A204.1 (cell line): ENCODE measurements around the gene STAMBP.
A peak's percentile ranks its signal among the peaks of the same experiment; 100 is the strongest.
"Not testable (repeated sequence)": the region's sequence is repeated elsewhere in the genome, so short reads cannot be mapped to it uniquely, and the experiment has no call there.

ENCODE experiments used
- FAIRE-seq: peaks from 2 replicates; lab custom pipeline; 2012; peaks lifted over from hg19 to GRCh38; lab: Jason Lieb, UNC

STAMBP gene

GRCh38 chr2:73828818-73829570, at the start of gene STAMBP:
Gene STAMBP (plus strand): TSS chr2:73828961. CDS start chr2:73830857, 1,896 bp downstream.
- FAIRE-seq, result peak; percentile 97

DNA sequence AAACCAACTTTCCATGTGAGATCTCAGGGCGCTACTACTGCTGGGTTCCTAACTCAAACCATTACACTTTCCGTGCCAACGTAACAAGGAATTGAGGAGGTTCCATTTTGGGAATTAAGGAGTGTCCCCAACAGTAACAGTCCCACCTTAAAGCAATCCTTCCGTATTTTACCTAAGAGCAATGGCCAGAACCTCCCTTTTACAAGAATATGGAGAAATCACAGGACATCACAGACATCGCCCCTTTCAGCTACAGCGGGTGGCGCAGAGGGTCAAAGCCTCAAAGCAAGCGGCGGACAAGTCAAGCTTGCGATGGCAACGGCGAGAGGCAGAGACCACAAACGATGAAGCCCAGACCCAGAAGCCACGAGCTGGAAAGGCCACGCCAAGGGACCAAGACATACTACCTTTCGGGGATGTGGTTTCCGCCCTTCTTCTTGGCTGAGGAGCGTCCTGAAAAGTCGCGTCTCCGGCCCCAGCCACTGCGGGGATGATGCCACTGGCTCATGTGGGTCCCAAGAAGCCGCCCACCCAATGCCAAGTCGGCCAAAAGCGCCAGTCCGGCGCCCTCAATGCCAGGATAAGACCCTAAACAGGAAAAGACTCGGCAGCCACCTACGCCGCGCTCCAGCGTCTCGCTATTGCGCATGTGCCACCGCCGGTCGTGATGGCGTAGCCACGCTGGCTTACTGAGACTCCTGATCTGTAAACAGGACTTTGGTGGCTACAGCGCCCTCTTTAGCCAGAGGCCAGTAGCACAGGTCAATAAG, 49.1 kb upstream of the STAMBP start, which contains the start of gene DUSP11:
DUSP11 (minus strand) TSS at position 637 of the 770 bp plus-strand sequence; CDS start at position 508, 129 bp downstream.
- FAIRE-seq, result peak; percentile 78

- FAIRE-seq, result no peak
Measured at GRCh38 chr2:73780237-73780582, 48.6 kb upstream of the STAMBP start.

DNA sequence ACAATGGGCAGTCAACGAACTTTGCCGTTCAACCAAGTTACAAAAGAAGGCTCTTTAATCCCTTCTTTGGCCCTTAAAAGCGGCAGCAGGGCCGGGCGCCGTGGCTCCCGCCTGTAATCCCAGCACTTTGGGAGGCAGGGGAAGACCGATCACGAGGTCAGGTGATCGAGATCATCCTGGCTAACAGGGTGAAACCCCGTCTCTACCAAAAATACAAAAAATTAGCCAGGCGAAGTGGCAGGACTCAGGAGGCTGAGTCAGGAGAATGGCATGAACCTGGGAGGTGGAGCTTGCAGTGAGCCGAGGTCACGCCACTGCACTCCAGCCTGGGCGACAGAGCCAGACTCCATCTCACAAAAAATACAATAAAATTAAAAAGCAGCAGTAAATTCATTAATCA, 45.4 kb upstream of the STAMBP start:
- FAIRE-seq, result not testable (repeated sequence)

DNA sequence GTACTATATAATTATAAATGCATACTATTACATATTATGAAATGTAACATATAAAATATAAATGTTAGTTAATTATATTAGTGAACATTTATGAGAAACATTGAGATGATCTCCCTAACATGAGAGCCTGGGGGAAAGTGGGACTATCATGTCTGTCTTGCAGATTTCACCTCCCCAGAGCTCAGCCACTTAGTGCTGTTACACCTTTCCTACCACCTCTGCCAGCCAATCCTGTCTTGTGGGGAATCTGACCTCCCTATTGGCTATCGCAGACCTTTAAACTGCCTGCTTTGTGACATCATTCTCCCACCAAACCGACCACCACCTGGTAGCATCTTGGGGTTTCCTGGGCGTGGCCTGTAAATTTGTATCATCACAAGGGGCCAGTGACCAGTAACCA, 44.9 kb upstream of the STAMBP start, which contains the start of gene C2orf78:
C2orf78 (plus strand) TSS at position 301 of the 400 bp plus-strand sequence. CDS start 127 bp downstream, outside the sequence.
- not testable (repeated sequence) for FAIRE-seq

GRCh38 chr2:73811878-73812277, 16.9 kb upstream of the STAMBP start:
- FAIRE-seq, result no peak

DNA sequence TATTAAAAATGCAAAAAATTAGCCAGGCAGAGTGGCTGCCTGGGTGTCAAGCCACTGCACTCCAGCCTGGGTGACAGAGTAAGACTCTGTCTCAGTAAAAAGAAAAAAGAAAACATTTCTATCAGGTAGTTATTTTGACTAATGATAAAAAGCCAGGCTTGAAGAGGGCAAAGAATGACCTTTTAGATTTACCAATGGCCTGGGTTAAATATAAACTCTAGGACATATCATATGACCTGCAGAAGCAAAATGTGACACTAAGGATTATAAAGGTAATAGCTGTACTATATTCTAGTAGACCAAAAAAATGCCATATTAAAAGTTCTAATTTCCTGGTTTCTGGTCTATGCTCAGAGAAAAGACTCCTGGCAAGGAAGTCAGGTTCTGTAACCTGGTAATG, 16.1 kb upstream of the STAMBP start:
- no peak for FAIRE-seq

- no peak for FAIRE-seq
Measured at GRCh38 chr2:73818296-73818695, 10.5 kb upstream of the STAMBP start.

DNA sequence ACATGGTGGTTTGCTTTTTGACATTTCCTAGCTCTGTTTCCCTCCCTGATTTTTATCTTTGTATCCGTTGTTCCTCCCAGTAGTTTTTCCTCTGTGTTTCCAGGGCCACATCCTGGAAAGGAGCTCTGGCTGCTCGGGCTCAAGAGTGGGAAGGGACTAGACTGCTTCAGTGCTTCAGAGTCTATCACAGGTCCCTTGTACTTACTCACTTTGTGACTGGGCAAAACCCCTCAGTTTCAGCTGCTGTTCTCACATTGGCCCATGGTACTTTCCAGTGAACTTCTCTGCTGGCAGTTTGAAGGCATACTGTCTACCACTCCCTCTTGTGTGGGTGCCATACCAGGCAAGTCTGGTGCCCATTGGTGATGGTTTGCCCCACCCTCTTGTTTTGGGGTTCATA, 7.5 kb upstream of the STAMBP start:
- FAIRE-seq, result no peak

- no peak for FAIRE-seq
Measured at GRCh38 chr2:73821669-73822068, 7.1 kb upstream of the STAMBP start.

GRCh38 chr2:73822276-73822675, 6.5 kb upstream of the STAMBP start:
- FAIRE-seq, result no peak

DNA sequence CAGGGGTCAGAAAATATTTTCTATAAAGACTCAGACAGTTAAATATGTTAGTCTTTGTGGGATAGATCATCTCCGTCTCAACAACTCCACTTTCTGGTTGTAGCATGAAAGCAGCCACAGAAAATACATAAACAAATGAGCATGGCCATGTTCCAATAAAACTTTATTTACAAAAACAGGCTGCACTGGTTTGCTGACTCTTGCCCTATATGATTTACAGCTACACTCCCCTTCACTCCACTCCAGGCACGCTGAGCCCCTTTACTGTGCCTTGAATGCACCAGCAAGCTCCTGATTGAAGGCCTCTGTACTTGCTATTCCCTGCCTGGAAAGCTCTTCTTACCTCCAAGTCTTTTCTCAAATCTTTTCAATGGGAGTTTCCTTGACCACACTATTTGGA, 5.8 kb upstream of the STAMBP start:
- FAIRE-seq, result no peak

DNA sequence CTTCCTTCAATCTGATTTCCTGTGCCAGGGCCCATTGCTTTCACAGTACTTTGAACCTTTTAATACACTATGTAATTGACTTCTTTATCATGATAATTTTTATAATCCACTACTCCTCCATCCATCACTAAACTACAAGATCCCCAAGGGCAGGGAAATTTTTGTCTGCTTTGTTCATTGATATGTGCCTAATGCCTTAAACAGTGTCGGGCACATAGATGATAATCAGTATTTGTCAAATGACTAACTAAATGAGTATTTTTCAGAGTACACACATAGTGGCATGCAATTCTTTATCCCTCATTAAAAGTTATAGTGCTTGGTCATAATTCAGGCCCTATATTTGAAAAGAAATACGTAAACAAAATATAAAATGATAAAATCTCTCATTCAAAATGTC, 5.3 kb upstream of the STAMBP start:
- FAIRE-seq, result no peak

DNA sequence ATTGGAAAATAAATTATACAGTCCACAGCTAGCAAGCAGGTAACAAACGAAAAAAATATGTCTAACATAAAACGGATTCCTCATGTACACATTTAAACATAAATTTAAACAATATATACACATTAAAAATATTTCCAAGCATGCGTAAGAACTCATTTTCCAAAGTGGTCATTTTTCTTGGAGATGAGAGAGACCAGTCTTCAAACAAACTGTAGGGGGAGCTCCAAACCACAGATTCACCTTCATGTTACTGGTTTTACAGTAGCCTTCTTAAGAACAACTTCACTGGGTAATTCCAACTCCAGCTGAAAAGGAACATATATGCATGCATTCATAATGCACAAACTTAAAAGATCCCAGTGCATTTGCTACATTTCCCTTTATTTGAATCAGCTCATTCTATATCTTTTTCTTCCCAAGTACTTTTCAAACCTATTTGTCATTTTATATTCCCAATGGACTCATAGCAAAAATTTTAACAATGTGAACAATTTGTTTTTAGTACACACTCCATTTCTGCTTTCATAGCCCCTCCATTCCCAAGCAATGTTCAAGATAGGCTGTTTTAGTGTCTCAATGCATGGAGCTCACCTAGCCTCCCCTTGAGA, 4.7 kb upstream of the STAMBP start:
- peak; percentile 96 for FAIRE-seq

DNA sequence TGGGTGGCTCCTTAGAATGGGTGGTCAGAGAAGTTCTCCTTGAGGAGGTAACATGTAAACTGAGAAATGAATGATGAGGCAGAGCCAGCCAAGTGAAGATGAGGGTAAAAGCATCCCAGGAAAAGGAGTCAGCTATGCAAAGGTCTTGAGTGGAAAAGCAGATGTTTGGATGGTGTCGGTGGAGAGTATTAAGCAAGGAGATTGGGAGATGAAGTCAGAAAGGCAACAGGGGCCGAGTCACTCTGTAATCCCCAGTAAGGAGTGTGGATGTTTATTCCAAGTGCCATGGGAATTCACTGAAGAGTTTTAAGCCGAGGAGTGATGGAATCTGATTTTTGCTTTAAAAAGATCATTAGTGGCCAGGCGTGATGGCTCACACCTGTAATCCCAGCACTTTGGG, 3.4 kb upstream of the STAMBP start:
- FAIRE-seq, result no peak

DNA sequence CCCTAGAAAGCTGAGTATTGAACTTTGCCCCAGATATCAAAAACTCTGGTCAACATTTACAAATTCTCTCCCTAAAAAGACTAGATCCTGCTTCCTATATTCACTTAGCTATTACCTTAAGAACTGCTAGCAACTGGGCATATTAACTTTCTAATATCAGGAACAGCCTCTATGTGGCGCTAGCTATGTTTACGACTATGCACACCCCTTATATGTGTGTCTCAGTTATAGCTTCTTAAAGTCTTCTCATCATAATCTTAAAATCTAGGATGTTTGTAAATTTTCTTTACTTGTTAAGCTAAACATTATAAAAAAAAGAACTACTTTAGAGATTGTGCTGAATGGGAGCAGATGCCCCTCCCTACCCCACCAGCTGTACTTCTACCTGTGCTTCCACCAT, 1.7 kb upstream of the STAMBP start:
- peak; percentile 72 for FAIRE-seq

DNA sequence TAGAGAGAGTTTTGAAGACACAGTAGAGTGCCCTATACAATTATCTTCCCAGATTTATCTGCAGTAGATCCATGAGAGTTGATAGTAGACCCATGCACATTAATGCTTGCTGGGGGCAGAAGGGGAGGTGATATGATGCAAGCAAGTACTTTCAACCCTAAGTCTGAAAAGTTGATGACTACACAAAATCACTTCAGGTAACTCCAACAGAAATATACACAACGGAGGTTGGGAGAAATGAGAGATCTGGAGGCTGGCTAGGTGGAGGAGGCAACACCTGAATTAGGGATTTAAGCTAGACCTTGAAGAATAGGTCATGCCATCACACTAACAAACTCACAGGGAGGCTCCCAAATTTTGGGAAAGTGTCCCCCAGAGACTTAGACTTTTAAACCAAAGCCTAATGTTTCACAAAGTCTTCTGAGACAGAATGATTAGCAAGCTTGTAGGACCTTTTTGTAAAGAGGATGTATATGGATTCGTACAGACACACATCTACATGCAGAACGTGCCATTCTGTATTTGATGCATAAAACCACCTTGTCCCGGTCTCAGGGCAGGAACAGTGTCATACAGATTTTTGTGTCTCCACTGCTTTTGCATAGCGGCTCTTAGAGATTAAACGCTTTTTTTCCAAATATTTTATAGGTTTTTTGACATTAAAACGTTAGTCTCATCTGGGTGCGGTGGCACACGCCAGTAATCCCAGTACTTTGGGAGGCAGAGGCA, 937 bp upstream of the STAMBP start:
- no peak for FAIRE-seq

- no peak for FAIRE-seq
Measured at GRCh38 chr2:73828389-73828817, 358 bp upstream of the STAMBP start.

- no peak for FAIRE-seq
Measured at GRCh38 chr2:73830871-73831401, 2.2 kb downstream of the STAMBP start.

DNA sequence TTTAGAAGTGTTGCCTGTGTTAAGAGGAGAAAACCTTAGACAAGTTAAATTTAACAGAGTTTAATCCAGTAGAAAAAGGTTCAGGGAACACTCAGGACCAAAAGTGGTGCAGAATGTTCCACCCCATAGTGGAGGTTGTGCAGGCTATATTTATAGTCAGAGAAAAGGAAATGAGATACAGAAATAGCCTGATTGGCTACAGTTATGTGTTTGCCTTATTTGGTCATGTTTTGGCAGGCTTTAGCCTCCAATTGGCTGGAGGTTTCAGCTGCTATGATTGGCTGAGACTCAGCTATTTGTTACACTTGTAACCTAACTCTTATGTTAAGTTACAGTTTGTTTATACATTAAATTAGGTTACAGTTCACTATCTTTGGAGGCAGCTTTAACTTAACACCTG, 4.2 kb downstream of the STAMBP start:
- no peak for FAIRE-seq

GRCh38 chr2:73836141-73836943, 7.6 kb downstream of the STAMBP start:
- no peak for FAIRE-seq
